Nephron (organoid): ENCODE results near the gene CYBA.
A peak's percentile ranks its signal among the peaks of the same experiment; 100 is the strongest.

Experiments
- H3K27ac Mint-ChIP-seq, 3 experiments: 2 replicates each; pipeline ENCODE4 v1.8.0; 2020; ENCODE audit warnings: mixed read lengths in 3 of 3, mild to moderate bottlenecking in 2 of 3, moderate library complexity in 1 of 3
- H3K27me3 Mint-ChIP-seq: 2 replicates; pipeline ENCODE4 v1.8.0; 2021; ENCODE audit warnings: low read depth, mild to moderate bottlenecking, moderate library complexity, mixed read lengths
- H3K36me3 Mint-ChIP-seq: 2 replicates; pipeline ENCODE4 v1.8.0; 2020; ENCODE audit warnings: low read depth, mixed read lengths
- H3K4me1 Mint-ChIP-seq: 2 replicates; pipeline ENCODE4 v1.8.0; 2020; ENCODE audit warnings: mixed read lengths
- H3K4me3 Mint-ChIP-seq, 3 experiments: 2 replicates each; pipeline ENCODE4 v1.8.0; 2020; ENCODE audit warnings: mild to moderate bottlenecking in 3 of 3, mixed read lengths in 3 of 3, moderate library complexity in 2 of 3
- H3K9me3 Mint-ChIP-seq: 2 replicates; pipeline ENCODE4 v1.8.0; 2020; ENCODE audit warnings: mixed read lengths
- CTCF ChIP-seq, 3 experiments: fragments of 200-600 bp; sonication (generic); IDR thresholded peaks; one replicate each; pipeline ENCODE4 v1.5.0; 2021; ENCODE audit warnings: antibody characterized with exemption in 3 of 3; ENCODE audit not compliant: unreplicated experiment in 3 of 3

The CYBA gene

GRCh38 chr16:88639231-88640038 lies 11.4 kb downstream of the CYBA start:
- no peaks in the 10 kb centered on the region for H3K9me3 Mint-ChIP-seq
- peaks cover 46% of the 10 kb centered on the region for H3K27me3 Mint-ChIP-seq
- no peak overlapping the region for H3K4me3 Mint-ChIP-seq
- no peak for TF ChIP-seq CTCF (IDR thresholded peaks at IDR 0.05; ENCODE audit: unreplicated experiment in 3 of 3)
- H3K36me3 Mint-ChIP-seq, result no peaks in the 10 kb centered on the region
- H3K27ac Mint-ChIP-seq, result no peak overlapping the region
- H3K4me1 Mint-ChIP-seq, result no peaks in the 10 kb centered on the region

DNA sequence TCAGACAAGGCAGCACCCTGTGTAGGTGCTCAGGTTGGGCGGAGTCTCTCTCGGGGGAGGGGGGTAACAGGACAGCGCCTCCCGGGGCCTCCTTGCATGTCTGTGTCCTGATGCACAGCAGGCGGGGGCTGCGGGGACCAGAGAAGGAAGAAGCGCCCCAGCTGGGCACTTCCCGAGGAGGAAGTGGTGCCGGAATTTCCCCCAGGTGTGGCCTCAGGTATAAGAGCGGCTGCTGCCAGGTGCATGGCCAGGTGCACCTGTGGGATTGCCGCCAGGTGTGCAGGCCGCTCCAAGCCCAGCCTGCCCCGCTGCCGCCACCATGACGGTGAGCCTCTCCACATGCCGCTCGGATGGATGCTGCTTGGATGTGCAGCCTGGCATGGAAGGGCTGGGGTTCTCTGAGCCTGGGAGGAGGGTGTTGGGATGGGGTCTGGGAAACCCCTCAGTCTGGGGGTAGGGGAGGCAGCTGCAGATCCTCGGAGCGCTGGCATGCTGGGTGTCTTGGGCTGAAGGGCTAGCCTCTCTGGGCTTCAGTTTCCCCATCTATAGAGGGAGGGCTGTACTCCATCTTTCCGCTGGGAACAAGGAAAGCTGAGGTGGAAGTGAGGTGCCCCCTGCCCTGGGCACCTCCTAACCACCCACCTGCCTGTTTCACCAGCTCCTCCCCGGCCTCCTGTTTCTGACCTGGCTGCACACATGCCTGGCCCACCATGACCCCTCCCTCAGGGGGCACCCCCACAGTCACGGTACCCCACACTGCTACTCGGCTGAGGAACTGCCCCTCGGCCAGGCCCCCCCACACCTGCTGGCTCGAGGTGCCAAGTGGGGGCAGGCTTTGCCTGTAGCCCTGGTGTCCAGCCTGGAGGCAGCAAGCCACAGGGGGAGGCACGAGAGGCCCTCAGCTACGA lies 12.3 kb downstream of the CYBA start, which contains the start of gene IL17C:
TSS of gene IL17C (plus strand) at position 250 of the 908 bp plus-strand sequence. CDS start at position 320, 70 bp downstream.
- no peak for TF ChIP-seq CTCF (IDR thresholded peaks at IDR 0.05; ENCODE audit: unreplicated experiment in 3 of 3)
- Mint-ChIP-seq H3K27ac (no peak within 1 kb of the TSS), H3K4me1 (no peaks in the 10 kb centered on the region), H3K9me3 (no peaks in the 10 kb centered on the region), H3K27me3 (peaks cover 48% of the 10 kb centered on the region), H3K4me3 (no peak within 1 kb of the TSS), H3K36me3 (no peaks in the 10 kb centered on the region)

DNA sequence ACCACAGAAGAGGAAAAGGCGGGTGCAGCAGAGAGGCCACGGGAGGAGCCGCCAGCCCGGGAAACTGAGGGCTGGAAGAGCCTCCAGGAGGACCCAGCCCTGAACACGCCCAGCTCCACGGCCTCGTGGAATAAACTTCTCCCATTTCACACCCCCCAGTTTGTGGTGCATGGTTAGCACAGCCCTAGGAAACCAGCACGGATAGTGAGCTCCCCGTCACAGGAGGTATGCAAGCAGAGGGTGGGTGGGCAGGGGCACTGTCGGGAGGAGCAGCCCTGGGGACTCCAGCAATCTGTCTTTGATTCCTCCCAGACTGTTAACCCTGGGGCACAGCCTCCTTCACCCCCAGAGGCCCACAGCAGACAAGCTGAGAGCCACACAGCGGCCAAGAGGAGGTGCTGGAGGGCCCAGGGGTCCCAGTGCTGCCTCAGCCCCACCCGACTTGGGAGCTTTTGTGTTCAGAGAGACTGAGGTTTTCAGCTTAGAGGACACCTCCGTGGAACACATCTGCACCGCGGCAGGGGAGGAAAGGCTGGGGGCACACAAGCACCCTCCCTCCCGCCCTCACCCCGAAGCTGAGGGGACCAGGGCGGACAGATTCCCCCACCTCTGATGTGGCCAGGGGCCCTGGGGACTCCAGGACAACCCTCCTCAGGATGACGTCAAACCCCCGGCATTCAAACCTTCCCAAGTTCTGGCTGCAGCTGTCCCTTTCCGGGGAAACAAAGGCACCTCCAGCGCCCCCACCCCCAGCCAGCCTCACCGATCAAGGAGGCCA lies 14.2 kb downstream of the CYBA start:
- Mint-ChIP-seq H3K4me3 (peak overlapping the region in 1 of 3 experiments; percentile 1), H3K9me3 (no peaks in the 10 kb centered on the region), H3K4me1 (no peaks in the 10 kb centered on the region), H3K27ac (peak overlapping the region in 1 of 3 experiments; percentile 16), H3K27me3 (peaks cover 49% of the 10 kb centered on the region), H3K36me3 (peaks cover 5% of the 10 kb centered on the region)
- TF ChIP-seq CTCF (IDR thresholded peaks at IDR 0.05; ENCODE audit: unreplicated experiment in 3 of 3), result no peak

DNA sequence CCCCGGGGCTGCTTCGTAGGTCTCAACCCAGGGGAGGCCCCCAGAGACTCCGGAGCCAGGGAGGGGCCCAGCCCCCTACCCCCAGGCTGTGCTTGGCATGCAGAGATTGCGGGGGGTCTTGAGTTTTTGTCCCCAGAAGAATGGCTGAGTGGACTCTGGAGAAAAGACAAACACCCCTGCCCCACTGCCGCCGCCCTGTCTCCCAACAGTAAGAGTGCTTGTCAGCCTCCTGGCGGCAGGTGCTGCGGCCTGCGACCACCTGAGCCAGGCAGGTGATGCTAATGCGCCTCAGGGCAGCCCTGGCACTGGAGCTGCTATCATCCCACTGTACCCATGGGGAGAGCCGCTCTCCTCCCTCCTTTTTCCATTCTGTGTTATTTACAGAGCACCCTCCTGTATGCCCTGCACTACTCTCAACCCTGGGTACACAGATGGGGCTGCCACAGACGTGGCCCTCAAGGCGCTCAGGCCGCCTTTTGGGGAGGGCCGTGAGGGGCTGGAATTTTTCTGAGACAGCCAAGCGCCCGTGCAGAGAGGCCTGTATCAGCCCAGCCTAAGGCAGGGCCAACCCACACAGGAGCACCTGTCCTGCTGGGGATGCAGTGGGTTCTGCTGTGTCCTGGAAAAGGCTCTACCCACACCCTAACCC lies 15.1 kb downstream of the CYBA start:
- Mint-ChIP-seq H3K4me1 (no peaks in the 10 kb centered on the region), H3K9me3 (no peaks in the 10 kb centered on the region), H3K27ac (no peak overlapping the region), H3K27me3 (peaks cover 49% of the 10 kb centered on the region), H3K36me3 (peaks cover 12% of the 10 kb centered on the region), H3K4me3 (peak overlapping the region in 1 of 3 experiments; percentile 48)
- no peak for TF ChIP-seq CTCF (IDR thresholded peaks at IDR 0.05; ENCODE audit: unreplicated experiment in 3 of 3)

DNA sequence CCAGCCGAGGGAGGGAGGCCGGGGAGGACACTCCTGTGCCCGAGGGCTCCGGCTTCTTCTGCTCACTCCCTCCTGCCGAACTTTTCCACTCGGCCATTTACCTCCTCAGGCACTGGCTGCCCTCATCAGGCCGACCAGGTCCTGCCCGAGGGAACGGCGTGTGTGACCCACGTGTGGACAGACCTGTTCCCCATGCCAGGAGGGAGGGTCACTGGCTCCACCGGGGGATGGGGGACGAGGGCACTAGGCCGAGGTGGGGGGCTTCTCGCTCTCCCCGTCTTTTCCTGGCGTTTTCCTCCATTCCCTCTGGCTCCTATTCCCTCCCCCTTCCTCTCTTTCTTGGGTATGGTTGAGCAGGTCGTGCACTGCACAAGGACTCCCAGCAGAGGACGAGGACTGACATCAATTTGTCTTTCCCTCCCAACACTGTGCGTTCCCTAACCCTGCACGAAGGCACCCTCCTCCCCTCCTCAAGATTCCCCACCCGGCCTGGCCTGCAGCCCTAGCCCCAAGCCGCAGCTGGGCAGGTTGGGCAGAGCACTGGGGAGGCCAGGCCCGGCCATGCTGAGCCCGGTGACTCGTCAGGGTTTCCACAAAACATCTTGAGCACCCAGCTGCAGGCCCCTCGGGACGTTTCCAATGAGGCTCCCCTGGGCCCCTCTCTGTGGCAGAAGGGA lies 15.7 kb downstream of the CYBA start:
- H3K4me1 Mint-ChIP-seq, result no peaks in the 10 kb centered on the region
- H3K27ac Mint-ChIP-seq, result no peak overlapping the region
- peaks cover 43% of the 10 kb centered on the region for H3K27me3 Mint-ChIP-seq
- peaks cover 12% of the 10 kb centered on the region for H3K36me3 Mint-ChIP-seq
- no peak for TF ChIP-seq CTCF (IDR thresholded peaks at IDR 0.05; ENCODE audit: unreplicated experiment in 3 of 3)
- H3K9me3 Mint-ChIP-seq, result no peaks in the 10 kb centered on the region
- peak overlapping the region in 2 of 3 experiments; percentile 15 to 48 for H3K4me3 Mint-ChIP-seq
